ENCODE measurements around the gene CATSPER4. TPM values are rescaled to one million over a fixed set of nuclear protein-coding genes. Genes with fewer than 3 reads are reported as not detected.

CATSPER4 gene
- total and polyA plus RNA-seq, 2 experiments from 2014 or later = 0.31 TPM; not detected in 1

GRCh38 chr1:26197813-26198212 lies 7.4 kb downstream of the CATSPER4 start (continued):
- TF ChIP-seq CREB1 (CRISPR knock-in tag; IDR thresholded peaks at IDR 0.05; ENCODE audit: low read depth) (no peak), CTCF (conservative IDR thresholded peaks at IDR 0.05; ENCODE audit: low read depth in 2 of 2) (no peak), EZH2phosphoT487 (IDR thresholded peaks at IDR 0.05; ENCODE audit: unreplicated experiment) (no peak), POLR2AphosphoS5 (IDR thresholded peaks at IDR 0.05; ENCODE audit: low read depth) (no peak), ZNF331 (CRISPR knock-in tag; IDR thresholded peaks at IDR 0.05; ENCODE audit: low read depth) (no peak)

- H2AFZ ChIP-seq = peak overlapping the region; percentile 98
- no peaks in the 10 kb centered on the region for H3F3A ChIP-seq (replicated peaks; ENCODE audit: low read depth)
- no peaks in the 10 kb centered on the region for H4K20me1 ChIP-seq (replicated peaks; ENCODE audit: insufficient read depth)
- no peaks in the 10 kb centered on the region for H3K4me1 ChIP-seq (ENCODE audit: insufficient read depth)
- peaks cover 27% of the 10 kb centered on the region for H3K4me1 Mint-ChIP-seq
- no peaks in the 10 kb centered on the region for H3K27me3 ChIP-seq (ENCODE audit: insufficient read depth)
- TF ChIP-seq EZH2phosphoT487 (IDR thresholded peaks at IDR 0.05; ENCODE audit: unreplicated experiment) = no peak
- no peak for TF ChIP-seq JUNB (IDR thresholded peaks at IDR 0.05; ENCODE audit: unreplicated experiment)
- TF ChIP-seq ZNF331 (CRISPR knock-in tag; IDR thresholded peaks at IDR 0.05; ENCODE audit: low read depth) = no peak
- TF ChIP-seq NANOG (IDR thresholded peaks at IDR 0.05; ENCODE audit: borderline replicate concordance) = no peak
- peak overlapping the region; percentile 79 for H3K4me2 ChIP-seq
- peaks cover 28% of the 10 kb centered on the region for H3K27me3 Mint-ChIP-seq (ENCODE audit: insufficient read depth, low read depth, poor library complexity)
- ATAC-seq (no peak), DNase-seq (ENCODE audit: low spot score) (no peak)
- H3K9me2 ChIP-seq (ENCODE audit: insufficient read depth) = no peaks in the 10 kb centered on the region
- H3K9me3 Mint-ChIP-seq = no peaks in the 10 kb centered on the region
- peak overlapping the region; percentile 75 for H3K4me3 Mint-ChIP-seq
- H3K36me3 Mint-ChIP-seq (ENCODE audit: low read depth) = no peaks in the 10 kb centered on the region
- H3K4me3 ChIP-seq = peak overlapping the region; percentile 57
- no peak overlapping the region for H3K27ac ChIP-seq (ENCODE audit: low read depth)
- no peaks in the 10 kb centered on the region for H3K79me2 ChIP-seq (replicated peaks; ENCODE audit: insufficient read depth)
- no peak overlapping the region for H3K27ac Mint-ChIP-seq
- no peaks in the 10 kb centered on the region for H3K36me3 ChIP-seq (ENCODE audit: insufficient read depth)
These were observed 10.0 kb downstream of the CATSPER4 start for GRCh38 chr1:26200413-26200812.

- Mint-ChIP-seq H3K36me3 (ENCODE audit: low read depth) (no peaks in the 10 kb centered on the region), H3K4me3 (no peak overlapping the region), H3K9me3 (no peaks in the 10 kb centered on the region), H3K4me1 (peaks cover 23% of the 10 kb centered on the region), H3K27me3 (ENCODE audit: insufficient read depth, low read depth, poor library complexity) (peaks cover 26% of the 10 kb centered on the region), H3K27ac (no peak overlapping the region)
- no peak overlapping the region for H3K4me3 ChIP-seq
- H3K36me3 ChIP-seq (ENCODE audit: insufficient read depth) = no peaks in the 10 kb centered on the region
- H3F3A ChIP-seq (replicated peaks; ENCODE audit: low read depth) = no peaks in the 10 kb centered on the region
- no peaks in the 10 kb centered on the region for H4K20me1 ChIP-seq (replicated peaks; ENCODE audit: insufficient read depth)
- no peaks in the 10 kb centered on the region for H3K79me2 ChIP-seq (replicated peaks; ENCODE audit: insufficient read depth)
- DNase-seq (ENCODE audit: low spot score) = peak; percentile 58
- no peak overlapping the region for H3K27ac ChIP-seq (ENCODE audit: low read depth)
- TF ChIP-seq POLR2AphosphoS5 (IDR thresholded peaks at IDR 0.05; ENCODE audit: low read depth) = no peak
- TF ChIP-seq CTCF (conservative IDR thresholded peaks at IDR 0.05; ENCODE audit: low read depth in 2 of 2) = peak; percentile 36 to 72; a peak in 2 of 4 replicates
- no peak for TF ChIP-seq EZH2phosphoT487 (IDR thresholded peaks at IDR 0.05; ENCODE audit: unreplicated experiment)
- TF ChIP-seq JUNB (IDR thresholded peaks at IDR 0.05; ENCODE audit: unreplicated experiment) = peak; percentile 72
- peak; percentile 16 for ATAC-seq
- H3K27me3 ChIP-seq (ENCODE audit: insufficient read depth) = no peaks in the 10 kb centered on the region
- no peak overlapping the region for H3K4me2 ChIP-seq
- H2AFZ ChIP-seq = no peak overlapping the region
- no peaks in the 10 kb centered on the region for H3K4me1 ChIP-seq (ENCODE audit: insufficient read depth)
- no peaks in the 10 kb centered on the region for H3K9me2 ChIP-seq (ENCODE audit: insufficient read depth)
These were observed 13.4 kb downstream of the CATSPER4 start for GRCh38 chr1:26203642-26204318.

Measured in GM23338 (cell line).